Endodermal cell (in vitro differentiated cells): ENCODE data around the gene TAL2. TPM values are rescaled to one million over a fixed set of nuclear protein-coding genes. Genes with fewer than 3 reads are reported as not detected.
A peak's percentile ranks its signal among the peaks of the same experiment; 100 is the strongest.

ENCODE experiments used
- DNase-seq: peaks from one replicate; pipeline ENCODE4 v3.0.0-alpha.2; 2017
- H3K27ac ChIP-seq: 2 replicates; pipeline ENCODE4 v1.5.1; 2013; ENCODE audit warnings: mild to moderate bottlenecking, low read depth, low read length, moderate library complexity
- H3K27me3 ChIP-seq: 2 replicates; pipeline ENCODE4 v1.6.1; 2013; ENCODE audit warnings: mild to moderate bottlenecking, low read length, moderate library complexity; ENCODE audit not compliant: insufficient read depth, control insufficient read depth, poor library complexity, severe bottlenecking
- H3K36me3 ChIP-seq: 2 replicates; pipeline ENCODE4 v1.7.0; 2013; ENCODE audit warnings: mild to moderate bottlenecking, low read length, moderate library complexity; ENCODE audit not compliant: control insufficient read depth, insufficient read depth
- H3K4me1 ChIP-seq: one replicate; pipeline ENCODE4 v1.7.0; 2013; ENCODE audit warnings: low read length; ENCODE audit not compliant: control insufficient read depth, insufficient read depth
- H3K4me3 ChIP-seq: 2 replicates; pipeline ENCODE4 v1.5.1; 2013; ENCODE audit warnings: mild to moderate bottlenecking, low read length, moderate library complexity
- H3K9ac ChIP-seq: 2 replicates; pipeline ENCODE4 v1.6.1; 2013; ENCODE audit warnings: mild to moderate bottlenecking, low read length, moderate library complexity; ENCODE audit not compliant: poor library complexity, severe bottlenecking; ENCODE audit errors: extremely low read depth
- H3K9me3 ChIP-seq: 2 replicates; pipeline ENCODE4 v1.6.1; 2013; ENCODE audit warnings: mild to moderate bottlenecking, low read length, moderate library complexity; ENCODE audit not compliant: control insufficient read depth
- H3K27ac Mint-ChIP-seq: 2 replicates; pipeline ENCODE4 v1.8.0; 2020; ENCODE audit warnings: mixed read lengths
- H3K27me3 Mint-ChIP-seq: 2 replicates; pipeline ENCODE4 v1.8.0; 2021; ENCODE audit warnings: mild to moderate bottlenecking, mixed read lengths; ENCODE audit not compliant: insufficient read depth
- H3K36me3 Mint-ChIP-seq: 2 replicates; pipeline ENCODE4 v1.8.0; 2020; ENCODE audit warnings: low read depth, mixed read lengths
- H3K4me1 Mint-ChIP-seq: 2 replicates; pipeline ENCODE4 v1.8.0; 2020; ENCODE audit warnings: mixed read lengths
- H3K4me3 Mint-ChIP-seq: 2 replicates; pipeline ENCODE4 v1.8.0; 2020; ENCODE audit warnings: mild to moderate bottlenecking, moderate library complexity, mixed read lengths
- H3K9me3 Mint-ChIP-seq: 2 replicates; pipeline ENCODE4 v1.8.0; 2020; ENCODE audit warnings: mild to moderate bottlenecking, mixed read lengths
- WGBS, 2 experiments: methylation state at CpG; one replicate each; pipeline versions ENCODE4 v1.1.5 to v1.1.7; 2013; ENCODE audit warnings: missing lambda C conversion rate in 2 of 2, mixed read lengths in 1 of 2; ENCODE audit not compliant: insufficient coverage in 1 of 2, insufficient read length in 1 of 2; 5-methylcytosine and 5-hydroxymethylcytosine counted together
- total RNA-seq, 2 donors: library from RNA; stranded (reverse); fragmentation: NEBNext Ultra II Directional in 1 of 2; extraction: Animal tissue kit (Norgen Biotek cat#: 25700) in 1 of 2; gene quantifications; 2 replicates in 1 of 2; 3 replicates in 1 of 2; pipeline ENCODE4 v1.2.1, GENCODE V29; 2021
- TF ChIP-seq, protein P1 (sequence below): fragments of 200-600 bp; sonication (generic); conservative IDR thresholded peaks from 2 replicates; pipeline ENCODE4 v1.5.0; 2021; ENCODE audit warnings: antibody characterized with exemption, mild to moderate bottlenecking

TAL2 gene
- total RNA-seq, 2 donors from 2014 or later, result 4.1 to 7.0 TPM

DNA sequence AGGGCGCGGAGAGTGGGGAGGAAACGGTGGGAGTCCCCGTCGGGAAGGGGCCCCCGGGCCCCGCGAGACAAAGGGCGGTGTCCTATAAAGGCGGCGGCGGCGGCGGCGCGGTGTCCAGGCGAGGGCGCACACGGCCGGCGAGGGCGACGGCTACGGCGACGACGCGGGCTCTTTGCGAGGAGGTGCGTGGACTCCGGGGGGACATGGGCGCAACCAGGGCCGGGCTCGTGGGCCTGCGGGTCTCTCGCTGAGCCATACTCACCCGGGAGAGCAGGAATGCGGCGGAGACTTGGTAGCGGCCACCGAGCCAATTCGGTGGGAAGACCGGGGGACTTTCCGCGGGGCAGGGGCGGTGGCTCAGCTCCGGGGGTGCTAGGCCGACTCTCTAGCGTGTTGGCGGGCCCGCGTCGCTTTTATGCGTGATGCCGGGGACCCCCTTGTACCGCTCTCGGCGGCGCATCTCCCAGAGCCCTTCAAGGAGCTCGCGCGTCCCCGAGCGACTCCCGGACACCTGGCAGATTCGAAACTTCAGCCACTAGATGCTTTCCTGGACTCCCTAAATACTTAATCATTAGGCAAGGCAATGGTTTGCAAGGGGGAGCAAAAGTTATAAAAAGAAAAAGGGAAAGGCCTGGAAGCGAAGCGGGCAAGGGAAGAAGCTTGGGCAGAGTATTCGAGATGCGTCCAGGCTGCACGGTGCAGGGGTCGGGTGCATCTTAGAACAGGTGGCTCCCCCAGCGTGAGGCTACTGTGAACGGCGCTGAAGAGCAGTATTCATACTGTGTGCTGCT is 5.9 kb upstream of the TAL2 start:
- no peaks in the 10 kb centered on the region for H3K36me3 Mint-ChIP-seq
- DNase-seq, result peak; percentile 71
- WGBS, 2 experiments, result 3 to 21% methylated on average over 11 to 75 of the region's 75 CpGs
- peak overlapping the region; percentile 67 for H3K4me3 Mint-ChIP-seq
- no peak overlapping the region for H3K27ac Mint-ChIP-seq
- peaks cover 45% of the 10 kb centered on the region for H3K4me1 Mint-ChIP-seq
- H3K36me3 ChIP-seq, result no peaks in the 10 kb centered on the region
- H3K9me3 Mint-ChIP-seq, result no peaks in the 10 kb centered on the region
- H3K27ac ChIP-seq, result no peak overlapping the region
- H3K27me3 ChIP-seq, result peaks cover 59% of the 10 kb centered on the region
- peak overlapping the region; percentile 30 for H3K9ac ChIP-seq
- no peaks in the 10 kb centered on the region for H3K9me3 ChIP-seq
- peaks cover 15% of the 10 kb centered on the region for H3K4me1 ChIP-seq
- peaks cover 93% of the 10 kb centered on the region for H3K27me3 Mint-ChIP-seq
- TF ChIP-seq, protein P1, sequence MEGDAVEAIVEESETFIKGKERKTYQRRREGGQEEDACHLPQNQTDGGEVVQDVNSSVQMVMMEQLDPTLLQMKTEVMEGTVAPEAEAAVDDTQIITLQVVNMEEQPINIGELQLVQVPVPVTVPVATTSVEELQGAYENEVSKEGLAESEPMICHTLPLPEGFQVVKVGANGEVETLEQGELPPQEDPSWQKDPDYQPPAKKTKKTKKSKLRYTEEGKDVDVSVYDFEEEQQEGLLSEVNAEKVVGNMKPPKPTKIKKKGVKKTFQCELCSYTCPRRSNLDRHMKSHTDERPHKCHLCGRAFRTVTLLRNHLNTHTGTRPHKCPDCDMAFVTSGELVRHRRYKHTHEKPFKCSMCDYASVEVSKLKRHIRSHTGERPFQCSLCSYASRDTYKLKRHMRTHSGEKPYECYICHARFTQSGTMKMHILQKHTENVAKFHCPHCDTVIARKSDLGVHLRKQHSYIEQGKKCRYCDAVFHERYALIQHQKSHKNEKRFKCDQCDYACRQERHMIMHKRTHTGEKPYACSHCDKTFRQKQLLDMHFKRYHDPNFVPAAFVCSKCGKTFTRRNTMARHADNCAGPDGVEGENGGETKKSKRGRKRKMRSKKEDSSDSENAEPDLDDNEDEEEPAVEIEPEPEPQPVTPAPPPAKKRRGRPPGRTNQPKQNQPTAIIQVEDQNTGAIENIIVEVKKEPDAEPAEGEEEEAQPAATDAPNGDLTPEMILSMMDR, result peak; percentile 52
- peak overlapping the region; percentile 84 for H3K4me3 ChIP-seq

- WGBS, 2 experiments, result 37 to 88% methylated on average over 1 of the region's 2 CpGs
- Histone ChIP-seq H3K27me3 (peaks cover 60% of the 10 kb centered on the region), H3K4me3 (peak overlapping the region; percentile 84), H3K4me1 (peaks cover 15% of the 10 kb centered on the region), H3K27ac (no peak overlapping the region), H3K9ac (no peak overlapping the region), H3K36me3 (no peaks in the 10 kb centered on the region), H3K9me3 (no peaks in the 10 kb centered on the region)
- DNase-seq, result peak; percentile 61
- Mint-ChIP-seq H3K9me3 (no peaks in the 10 kb centered on the region), H3K36me3 (no peaks in the 10 kb centered on the region), H3K4me1 (peaks cover 46% of the 10 kb centered on the region), H3K4me3 (peak overlapping the region; percentile 3), H3K27me3 (peaks cover 93% of the 10 kb centered on the region), H3K27ac (peak overlapping the region; percentile 9)
- TF ChIP-seq, protein P1, result no peak
Observed at GRCh38 chr9:105658351-105658750, 3.9 kb upstream of the TAL2 start.

- H3K27ac ChIP-seq, result no peak overlapping the region
- TF ChIP-seq, protein P1, result no peak
- H3K27me3 Mint-ChIP-seq, result peaks cover 90% of the 10 kb centered on the region
- no peak overlapping the region for H3K9ac ChIP-seq
- no peaks in the 10 kb centered on the region for H3K9me3 ChIP-seq
- H3K36me3 Mint-ChIP-seq, result no peaks in the 10 kb centered on the region
- DNase-seq, result peak; percentile 51
- no peaks in the 10 kb centered on the region for H3K9me3 Mint-ChIP-seq
- no peak overlapping the region for H3K4me3 Mint-ChIP-seq
- H3K36me3 ChIP-seq, result no peaks in the 10 kb centered on the region
- WGBS, 2 experiments, result 84 to 89% methylated on average over 4 of the region's 4 CpGs
- H3K27ac Mint-ChIP-seq, result no peak overlapping the region
- peaks cover 13% of the 10 kb centered on the region for H3K4me1 ChIP-seq
- peaks cover 53% of the 10 kb centered on the region for H3K27me3 ChIP-seq
- peaks cover 47% of the 10 kb centered on the region for H3K4me1 Mint-ChIP-seq
- no peak overlapping the region for H3K4me3 ChIP-seq
Observed at GRCh38 chr9:105661011-105661410, 1.2 kb upstream of the TAL2 start.
